ENCODE data around the gene OPA1.

Gene OPA1, protein sequence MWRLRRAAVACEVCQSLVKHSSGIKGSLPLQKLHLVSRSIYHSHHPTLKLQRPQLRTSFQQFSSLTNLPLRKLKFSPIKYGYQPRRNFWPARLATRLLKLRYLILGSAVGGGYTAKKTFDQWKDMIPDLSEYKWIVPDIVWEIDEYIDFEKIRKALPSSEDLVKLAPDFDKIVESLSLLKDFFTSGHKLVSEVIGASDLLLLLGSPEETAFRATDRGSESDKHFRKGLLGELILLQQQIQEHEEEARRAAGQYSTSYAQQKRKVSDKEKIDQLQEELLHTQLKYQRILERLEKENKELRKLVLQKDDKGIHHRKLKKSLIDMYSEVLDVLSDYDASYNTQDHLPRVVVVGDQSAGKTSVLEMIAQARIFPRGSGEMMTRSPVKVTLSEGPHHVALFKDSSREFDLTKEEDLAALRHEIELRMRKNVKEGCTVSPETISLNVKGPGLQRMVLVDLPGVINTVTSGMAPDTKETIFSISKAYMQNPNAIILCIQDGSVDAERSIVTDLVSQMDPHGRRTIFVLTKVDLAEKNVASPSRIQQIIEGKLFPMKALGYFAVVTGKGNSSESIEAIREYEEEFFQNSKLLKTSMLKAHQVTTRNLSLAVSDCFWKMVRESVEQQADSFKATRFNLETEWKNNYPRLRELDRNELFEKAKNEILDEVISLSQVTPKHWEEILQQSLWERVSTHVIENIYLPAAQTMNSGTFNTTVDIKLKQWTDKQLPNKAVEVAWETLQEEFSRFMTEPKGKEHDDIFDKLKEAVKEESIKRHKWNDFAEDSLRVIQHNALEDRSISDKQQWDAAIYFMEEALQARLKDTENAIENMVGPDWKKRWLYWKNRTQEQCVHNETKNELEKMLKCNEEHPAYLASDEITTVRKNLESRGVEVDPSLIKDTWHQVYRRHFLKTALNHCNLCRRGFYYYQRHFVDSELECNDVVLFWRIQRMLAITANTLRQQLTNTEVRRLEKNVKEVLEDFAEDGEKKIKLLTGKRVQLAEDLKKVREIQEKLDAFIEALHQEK

DNA sequence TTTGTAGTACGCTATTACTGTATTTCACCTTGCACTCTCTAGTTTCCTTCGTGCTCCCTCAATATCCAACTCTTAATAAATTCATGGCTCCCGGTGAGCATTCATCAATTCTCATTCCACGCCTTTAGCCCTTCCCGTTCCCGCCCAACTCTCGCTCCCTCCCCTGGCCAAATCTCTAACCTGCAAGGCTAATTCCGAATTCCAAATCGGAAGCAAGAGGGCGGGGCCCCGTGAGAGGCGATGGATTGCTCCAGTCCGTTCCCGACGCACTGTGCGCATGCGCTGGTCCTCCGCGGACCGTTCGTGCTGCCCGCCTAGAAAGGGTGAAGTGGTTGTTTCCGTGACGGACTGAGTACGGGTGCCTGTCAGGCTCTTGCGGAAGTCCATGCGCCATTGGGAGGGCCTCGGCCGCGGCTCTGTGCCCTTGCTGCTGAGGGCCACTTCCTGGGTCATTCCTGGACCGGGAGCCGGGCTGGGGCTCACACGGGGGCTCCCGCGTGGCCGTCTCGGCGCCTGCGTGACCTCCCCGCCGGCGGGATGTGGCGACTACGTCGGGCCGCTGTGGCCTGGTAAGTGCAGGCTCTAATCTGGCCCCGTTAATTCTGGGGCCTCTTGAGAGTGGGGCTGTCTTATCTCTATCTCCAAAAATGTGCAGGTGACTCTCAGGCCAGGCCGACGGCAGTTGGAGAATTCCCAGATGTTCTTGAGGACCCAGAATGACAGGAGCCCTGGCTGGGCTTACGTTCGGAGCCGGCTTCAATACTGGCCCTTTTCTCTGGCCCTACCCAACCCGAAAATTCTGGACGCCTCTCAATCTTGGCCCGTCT lies at the start of gene OPA1:
OPA1 (plus strand) TSS at position 368 of the 827 bp plus-strand sequence; CDS start at position 538, 170 bp downstream.
- DNase-seq = peak; percentile 99

DNA sequence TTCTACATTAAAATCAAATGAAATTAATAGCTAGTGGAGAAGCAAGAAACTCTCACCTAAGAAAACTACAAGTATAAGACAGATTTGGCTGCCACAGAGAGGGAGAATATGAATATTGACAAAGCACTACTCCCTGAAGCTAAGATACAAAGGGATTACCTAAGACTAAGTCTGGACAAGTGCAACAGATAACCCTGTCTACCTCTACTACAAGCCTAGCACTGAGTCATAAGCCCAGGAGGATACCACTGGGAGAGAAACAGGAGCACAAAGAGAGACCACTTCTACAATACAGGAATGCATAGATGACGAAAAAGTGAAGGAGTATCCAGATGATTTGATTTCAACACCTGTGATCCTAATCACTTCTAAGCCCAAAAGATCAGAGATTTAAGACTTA lies 48.7 kb upstream of the OPA1 start:
- DNase-seq = no peak

DNA sequence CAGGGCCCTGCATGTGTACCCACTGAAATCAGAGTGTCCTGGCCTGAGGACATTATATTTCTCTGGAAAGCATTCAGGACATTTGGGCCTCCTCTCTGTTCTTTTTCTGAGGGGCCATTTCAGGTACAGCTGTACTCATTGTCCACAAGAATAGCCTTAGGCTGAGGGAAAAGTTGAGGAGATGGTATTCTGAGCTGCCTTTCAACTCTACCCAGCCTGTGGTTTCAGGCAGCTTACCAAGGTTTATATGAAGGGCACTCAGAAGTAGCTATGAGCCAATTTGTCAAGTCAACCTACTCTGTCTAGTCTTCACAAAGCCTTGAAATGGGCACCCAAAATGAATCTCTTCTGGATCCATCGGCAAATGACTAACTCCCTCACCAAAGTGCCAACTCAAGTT lies 47.7 kb upstream of the OPA1 start:
- DNase-seq = no peak

DNA sequence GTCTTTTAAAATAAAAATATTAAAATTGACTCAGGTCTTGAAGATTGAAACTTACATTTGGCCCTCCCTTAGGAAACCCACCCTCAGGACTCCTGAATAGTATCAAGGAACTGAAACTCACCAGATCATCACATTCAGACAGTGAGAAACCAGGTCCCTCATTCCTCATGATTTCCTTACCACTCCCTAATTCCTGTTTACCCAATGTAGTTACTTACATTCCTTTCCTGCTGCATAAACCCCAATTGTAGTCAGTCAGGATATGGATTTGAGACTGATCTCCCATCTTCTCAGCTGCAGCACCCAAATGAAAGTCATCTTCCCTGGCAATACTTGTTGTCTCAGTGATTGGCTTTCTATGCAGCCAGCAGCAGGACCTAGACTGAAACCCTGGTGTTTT lies 46.9 kb upstream of the OPA1 start:
- DNase-seq = no peak

DNA sequence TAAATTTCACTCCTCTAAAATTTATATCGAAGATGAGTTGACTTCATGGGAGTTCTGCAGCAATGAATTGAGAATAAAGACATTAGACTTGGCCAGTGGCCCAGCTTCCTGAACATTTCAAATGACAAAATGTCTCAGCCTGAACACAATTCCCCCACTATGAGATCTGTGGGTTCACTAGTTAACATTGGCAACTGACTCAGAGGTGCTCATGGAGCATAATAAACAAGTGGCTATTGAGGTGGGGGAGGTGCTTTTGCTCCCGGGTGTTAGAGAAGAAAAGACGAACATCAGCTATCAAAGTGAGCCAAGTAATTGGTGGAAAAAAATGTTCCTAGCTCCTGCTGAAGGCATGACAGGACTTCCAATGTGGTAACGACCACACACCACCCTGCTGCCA lies 44.6 kb upstream of the OPA1 start:
- no peak for DNase-seq

DNA sequence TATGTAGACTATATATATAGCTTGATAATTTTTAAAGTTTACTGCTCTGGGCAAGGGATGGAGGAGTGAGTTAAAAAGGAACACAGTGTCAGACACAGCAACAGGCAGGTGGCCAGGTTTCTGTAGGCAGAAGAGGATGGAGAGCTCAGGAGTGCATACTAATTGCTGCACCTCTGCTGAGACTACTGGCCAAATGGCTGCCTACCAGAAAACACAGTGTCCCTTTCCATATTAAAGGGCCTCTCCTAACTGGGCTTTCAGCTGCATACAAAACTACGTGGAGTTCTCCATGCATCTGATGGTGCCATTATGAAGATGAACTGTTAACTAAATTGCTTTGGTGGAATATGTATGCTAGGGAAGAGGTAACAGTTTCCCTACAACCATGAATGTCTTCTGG lies 40.1 kb upstream of the OPA1 start:
- DNase-seq = no peak

DNA sequence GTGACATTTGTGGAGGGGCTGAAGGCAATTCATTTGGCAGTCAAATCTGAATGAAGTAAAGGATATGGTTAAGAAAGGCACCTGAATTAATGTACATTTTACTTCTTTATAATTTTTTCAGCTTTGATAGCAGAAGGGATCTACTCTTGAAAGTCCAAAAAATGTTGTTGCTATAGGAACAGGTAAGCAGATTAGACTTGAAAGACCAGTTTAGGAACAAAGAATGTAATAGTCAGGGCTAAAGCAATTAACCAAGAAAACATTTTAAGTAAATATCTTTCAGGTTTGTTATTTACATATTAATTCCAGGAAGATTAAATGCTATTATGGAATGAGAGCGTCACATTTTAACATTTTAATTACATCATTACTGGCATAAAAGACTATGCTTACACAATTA lies 39.4 kb upstream of the OPA1 start:
- DNase-seq = no peak

DNA sequence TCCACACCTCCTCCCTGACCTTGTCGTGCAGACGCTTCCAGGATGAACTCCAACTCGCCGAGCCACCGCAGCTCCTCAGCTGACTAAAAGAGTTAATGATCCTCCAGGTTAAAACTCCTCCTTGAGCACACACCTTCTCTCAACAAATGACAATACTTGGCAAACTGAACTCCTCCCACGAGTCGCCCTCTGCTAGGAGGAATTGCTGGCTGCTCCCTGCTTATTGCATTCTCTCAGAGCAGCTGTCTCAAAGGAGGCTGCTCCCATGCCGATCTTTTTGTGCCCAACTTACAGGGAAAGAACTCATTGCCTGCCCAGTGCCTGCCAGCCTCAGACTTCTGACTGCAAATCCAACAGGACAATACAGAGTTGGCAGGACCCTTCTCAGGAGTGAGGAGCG lies 38.2 kb upstream of the OPA1 start, which contains the start of gene ATP13A4:
ATP13A4 (minus strand) TSS at position 85 of the 400 bp plus-strand sequence. CDS start 96 bp downstream, outside the sequence.
- DNase-seq = no peak

DNA sequence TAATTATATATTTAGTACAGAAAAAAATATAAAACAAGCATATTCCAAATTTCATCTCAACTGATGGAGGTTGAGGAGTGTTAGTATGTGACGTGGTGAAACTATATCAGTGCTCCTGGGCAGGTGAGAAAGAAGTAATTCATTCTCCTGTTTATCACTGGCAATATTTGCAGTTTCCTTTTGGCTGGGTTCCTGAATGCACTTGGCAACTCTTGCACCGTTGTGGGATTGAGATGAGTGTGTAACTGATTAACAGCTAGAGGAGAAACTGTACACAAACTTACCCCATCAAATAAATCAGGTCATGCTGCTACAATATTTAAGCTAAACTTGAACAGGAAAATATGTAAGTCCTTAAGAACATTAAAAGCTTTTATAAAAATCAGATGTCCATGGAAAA lies 36.2 kb upstream of the OPA1 start:
- DNase-seq = no peak

DNA sequence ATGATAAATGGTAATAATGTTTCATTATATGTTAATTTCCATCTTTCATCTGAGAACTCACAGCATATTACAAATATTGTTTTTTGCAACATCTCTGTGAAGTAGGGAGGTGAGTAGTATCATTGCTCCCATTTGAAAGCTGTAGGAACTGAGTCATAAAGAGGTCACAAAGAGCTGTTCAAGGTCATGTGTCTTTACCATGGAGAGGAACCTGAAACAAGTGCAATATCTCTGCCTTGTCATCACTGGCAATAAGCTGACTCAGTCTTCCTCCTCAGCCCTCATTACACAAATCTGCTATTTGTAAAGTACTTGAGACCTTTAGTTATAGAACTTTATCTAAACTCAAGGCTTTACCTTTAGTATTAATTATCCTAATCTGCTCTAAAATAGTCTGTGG lies 33.9 kb upstream of the OPA1 start:
- no peak for DNase-seq

DNA sequence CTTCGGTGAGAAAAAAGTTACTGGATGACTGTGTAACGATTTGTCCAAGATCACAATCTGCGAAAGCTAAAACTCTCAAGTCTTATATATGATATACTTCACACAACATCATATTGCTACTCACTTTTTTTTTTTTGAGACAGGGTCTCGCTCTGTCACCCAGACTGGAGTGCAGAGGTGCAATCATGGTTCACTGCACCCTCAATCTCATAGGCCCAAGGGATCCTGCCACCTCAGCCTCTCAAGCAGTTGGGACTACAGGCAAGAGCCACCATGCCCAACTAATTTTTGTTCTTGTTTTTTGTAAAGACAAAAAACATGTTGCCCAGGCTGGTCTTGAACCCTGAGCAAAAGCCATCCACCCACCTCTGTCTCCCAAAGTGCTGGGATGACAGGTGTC lies 32.9 kb upstream of the OPA1 start:
- DNase-seq = no peak

DNA sequence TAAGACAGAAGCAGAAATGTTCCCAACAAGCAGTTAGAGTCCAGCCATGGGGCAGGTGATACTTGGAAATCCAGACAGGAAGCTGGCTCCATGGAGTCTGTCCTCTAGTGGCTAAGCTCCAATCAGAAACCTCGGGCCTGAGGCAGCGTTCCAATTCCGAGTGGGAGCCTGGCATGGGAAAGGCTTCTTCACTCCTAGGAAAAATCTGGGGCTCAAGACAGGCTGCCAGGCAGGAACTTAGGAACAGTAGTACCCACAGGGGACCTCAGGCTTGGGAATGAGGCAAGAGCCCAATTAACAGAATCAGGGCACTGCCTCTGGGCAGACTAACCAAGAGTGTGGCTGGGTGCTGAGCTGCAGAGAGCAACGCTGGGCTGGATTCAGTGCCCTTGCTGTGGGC lies 32.1 kb upstream of the OPA1 start:
- no peak for DNase-seq

DNA sequence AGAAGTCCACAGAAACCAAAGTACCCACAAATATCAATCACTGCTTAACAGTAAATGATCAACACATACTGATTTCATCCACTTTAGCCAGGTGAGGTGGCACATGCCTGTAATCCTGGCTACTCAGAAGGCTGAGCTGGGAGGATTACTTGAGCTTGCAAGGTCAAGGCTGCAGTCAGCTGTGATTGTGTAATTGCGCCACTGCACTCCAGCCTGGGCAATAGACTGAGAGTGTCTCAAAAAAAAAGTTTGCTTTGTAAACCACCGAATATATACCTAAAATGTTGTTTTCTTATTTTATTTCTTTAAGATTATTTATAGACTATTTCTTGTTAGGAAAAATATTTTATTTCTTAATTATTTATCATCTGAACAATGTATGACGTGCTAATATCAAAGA lies 29.6 kb upstream of the OPA1 start:
- no peak for DNase-seq

DNA sequence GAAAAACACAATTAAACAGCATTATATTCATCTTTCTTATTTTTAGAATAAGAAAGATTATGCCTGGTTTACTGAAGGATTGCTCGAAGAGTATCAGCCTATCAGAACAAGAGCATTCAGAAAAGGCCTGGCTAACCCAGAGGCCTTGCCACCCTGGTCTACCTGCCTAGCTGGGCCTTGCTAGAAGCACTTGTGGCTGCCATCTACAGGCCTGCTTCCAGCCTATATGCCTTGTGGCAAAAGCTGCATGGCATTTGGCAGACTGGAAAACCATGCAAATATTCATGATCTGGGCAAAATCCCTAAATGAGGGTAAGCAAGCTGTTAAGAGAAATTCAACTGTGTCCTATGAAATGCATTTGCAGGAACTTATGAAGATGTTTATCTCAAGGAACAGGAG lies 29.0 kb upstream of the OPA1 start:
- no peak for DNase-seq

DNA sequence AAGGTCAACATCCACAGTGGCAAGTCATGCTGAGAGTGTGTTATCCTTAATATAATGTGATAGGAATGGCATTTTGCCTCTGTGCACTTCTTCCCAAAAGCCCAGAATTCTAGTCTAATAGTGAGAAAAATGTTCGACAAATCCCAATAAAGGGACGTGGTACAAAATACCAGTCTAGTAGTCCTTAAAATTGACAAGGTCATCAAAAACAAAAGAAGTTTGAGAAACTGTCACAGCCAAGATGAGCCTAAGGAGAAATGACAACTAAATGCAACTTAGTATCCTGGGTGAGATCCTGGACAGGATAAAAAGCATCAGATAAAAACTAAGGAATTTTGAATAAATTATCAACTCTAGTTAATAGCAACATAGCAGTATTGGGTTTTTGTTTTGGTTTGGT lies 23.9 kb upstream of the OPA1 start:
- DNase-seq = no peak

DNA sequence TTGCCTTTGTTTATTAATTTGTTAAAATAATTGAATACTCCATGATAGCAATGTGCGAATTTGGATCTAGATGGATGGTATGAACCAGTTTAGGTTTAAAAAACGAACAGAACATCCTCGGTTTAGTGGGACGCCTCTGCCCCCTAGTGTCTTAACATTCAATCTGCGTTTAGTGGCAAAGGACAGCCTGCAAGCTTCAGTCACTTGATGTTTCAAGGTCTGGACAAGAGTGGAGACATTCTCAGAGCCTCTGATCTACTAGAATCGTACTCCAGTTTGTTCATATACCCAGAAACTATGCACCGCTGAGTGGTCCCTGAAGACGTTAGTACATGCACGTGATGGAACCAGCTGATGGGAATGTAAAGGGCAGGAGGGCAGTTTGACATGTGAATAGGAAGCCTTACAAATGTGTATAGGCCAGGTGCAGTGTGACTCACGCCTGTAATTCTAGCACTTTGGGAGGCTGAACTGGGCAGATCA lies 20.5 kb upstream of the OPA1 start:
- DNase-seq = peak; percentile 65

DNA sequence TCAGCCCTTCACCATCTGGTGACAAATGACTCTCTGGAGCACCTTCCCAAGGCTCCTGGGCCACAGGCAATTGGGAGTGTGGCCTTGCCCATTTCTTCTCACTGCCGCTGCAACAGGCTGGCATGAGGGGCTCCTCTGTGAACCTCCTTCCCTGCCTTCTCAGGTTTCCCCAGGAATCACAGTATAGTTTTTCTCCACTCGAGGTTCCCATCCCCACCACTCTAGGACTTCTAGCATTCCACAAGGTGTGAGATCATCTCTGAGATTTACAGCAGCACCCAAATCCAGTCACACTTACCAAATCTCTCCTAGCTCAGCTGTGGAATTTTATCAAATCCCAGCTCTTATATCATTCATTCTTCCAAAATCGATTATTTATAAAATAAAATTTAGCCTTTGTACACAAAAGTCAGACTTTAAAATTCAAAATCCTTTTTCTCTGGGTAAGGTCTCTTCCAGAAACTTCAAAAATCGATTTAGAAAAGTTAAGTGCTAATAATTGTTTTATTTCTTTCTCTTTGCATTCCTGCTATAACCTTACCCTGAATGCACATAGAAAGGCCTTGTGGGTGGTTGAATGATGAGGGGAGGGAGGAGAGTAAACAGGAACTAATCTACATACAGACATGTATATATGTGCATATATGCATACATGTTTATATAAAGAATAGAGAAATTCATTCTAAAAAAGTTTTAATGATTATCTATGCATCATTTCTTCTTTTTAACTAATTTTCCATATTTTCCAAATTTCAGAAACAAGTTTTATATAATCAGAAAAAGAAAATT lies 19.4 kb upstream of the OPA1 start:
- DNase-seq = no peak

DNA sequence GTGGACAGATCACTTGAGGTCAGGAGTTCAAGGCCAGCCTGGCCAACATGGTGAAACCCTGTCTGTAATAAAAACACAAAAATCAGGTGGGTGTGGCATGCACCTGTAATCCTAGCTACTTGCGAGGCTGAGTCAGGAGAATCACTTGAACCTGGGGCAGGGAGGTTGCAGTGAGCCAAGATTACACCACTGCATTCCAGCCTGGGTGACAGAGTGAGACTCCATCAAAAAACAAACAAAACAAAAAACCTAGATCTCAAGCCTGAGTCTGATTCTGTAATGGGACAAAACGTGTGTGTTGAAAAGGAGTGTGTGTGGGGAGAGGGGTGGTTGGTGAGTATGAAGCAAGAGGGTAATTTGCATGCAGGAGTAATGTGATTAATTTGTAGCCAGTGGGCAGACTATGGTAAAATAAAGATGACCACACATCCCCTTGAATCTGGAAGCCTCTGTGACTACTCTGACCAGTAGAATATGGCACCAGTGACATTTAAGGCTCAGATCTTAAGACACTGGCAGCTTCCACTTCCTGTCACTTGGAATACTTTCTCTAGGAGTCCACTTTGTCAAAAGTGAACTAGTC lies 18.4 kb upstream of the OPA1 start:
- no peak for DNase-seq

DNA sequence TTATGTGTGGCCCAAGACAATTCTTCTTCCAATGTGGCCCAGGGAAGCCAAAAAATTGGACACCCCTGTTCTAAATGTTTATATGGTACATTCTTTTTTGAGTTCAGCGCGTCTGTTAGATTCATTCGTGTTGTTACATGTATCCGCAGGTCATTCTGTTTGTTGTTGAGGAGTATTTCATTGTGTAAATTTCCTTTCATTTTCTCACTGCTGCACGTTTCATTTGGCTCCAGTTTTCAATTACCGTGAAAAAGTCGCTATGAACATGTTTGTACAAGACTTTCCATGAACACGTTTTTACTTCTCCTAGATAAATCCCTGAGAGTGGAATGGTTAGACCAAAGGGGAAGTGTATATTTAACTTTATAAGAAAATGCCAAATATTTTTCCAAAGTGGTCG lies 7.5 kb upstream of the OPA1 start:
- DNase-seq = no peak

DNA sequence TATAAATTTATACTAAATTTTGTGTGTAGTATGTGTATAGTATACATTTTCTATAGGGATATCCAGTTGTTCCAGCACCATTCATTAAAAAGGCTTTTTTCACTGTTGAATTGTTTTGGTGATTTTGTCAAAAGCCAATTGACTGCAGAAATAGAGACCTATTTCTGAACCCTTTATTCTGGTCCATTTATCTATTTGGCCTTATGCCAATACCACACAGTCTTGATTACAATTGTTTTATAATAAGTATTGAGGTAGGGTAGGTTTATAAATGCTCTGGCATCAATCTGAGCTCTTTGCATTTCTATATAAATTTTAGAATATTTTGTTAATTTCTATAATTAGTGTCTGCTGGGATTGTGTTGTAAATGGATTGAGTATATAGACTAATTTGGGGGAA lies 6.5 kb upstream of the OPA1 start:
- DNase-seq = no peak

DNA sequence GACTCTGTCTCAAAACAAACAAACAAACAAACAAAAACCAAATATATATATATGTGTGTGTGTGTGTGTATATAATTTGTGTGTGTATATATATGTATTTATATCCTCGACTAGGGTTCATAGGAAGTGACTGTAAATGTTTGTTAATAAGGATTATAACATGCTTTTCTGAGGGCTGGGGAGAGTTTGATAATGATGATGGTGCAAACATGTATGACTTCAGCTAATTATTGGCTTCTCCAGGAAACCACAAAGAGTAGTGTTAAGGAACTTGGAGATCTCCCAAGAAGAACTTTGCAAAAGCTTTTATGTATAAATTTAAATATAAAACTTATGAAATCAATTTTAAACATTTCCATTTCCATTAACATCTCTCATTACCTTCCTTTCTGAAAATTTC lies 3.9 kb upstream of the OPA1 start:
- no peak for DNase-seq

DNA sequence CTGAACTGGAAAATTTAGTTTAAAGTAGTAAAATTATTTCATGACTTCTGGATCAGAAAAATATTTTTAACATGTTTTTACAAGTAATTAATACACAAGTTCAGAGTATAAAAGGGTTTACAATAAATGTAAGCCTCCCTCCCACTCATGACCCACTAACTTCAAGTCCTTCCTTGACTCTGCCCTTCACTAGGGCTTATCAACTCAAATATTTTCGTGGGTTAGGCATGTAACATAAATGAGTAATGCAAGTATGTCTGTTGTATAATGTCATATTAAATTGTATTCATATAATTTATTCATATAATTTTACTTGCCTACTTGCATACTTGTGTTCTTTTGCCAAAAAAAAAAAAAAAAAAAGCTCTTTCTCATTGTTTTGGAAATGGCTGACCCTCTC lies 3.4 kb upstream of the OPA1 start:
- DNase-seq = no peak
